NCI-H2107 treated with DMSO at 0.1 percent for 48 hours (cell line): ENCODE results near the gene CASQ2.

Experiments
- DNase-seq: peaks from one replicate; lab custom pipeline; 2025; ENCODE audit not compliant: unreplicated experiment; lab: John Stamatoyannopoulos, UW

Gene CASQ2

DNA sequence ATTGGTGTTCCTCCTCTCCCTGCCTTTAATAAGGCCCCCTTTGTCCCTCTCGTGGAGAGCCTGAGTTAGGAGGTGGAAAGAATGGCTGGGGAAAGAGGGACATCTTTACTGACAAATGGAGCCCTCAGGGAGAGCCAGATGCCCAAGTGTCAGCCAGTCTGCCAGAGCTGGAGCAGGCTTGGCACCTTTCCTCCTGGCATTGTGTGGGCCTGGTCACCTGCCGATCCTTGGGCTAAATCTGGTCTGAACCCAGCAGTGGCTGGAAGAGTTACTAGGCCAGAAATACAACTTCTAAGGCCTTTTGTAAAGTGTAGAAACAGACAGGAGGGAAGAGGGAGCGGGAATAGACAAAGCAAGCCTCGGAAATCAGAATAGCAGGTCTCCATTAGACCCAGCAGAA is 101.8 kb downstream of the CASQ2 start:
- no peak for DNase-seq

GRCh38 chr1:115666206-115666605 is 102.3 kb downstream of the CASQ2 start:
- no peak for DNase-seq

GRCh38 chr1:115665319-115666096 is 103.0 kb downstream of the CASQ2 start:
- peak; percentile 39 for DNase-seq

GRCh38 chr1:115661157-115661556 is 107.4 kb downstream of the CASQ2 start:
- no peak for DNase-seq

- DNase-seq: no peak
Observed at GRCh38 chr1:115660151-115660550, 108.4 kb downstream of the CASQ2 start.

DNA sequence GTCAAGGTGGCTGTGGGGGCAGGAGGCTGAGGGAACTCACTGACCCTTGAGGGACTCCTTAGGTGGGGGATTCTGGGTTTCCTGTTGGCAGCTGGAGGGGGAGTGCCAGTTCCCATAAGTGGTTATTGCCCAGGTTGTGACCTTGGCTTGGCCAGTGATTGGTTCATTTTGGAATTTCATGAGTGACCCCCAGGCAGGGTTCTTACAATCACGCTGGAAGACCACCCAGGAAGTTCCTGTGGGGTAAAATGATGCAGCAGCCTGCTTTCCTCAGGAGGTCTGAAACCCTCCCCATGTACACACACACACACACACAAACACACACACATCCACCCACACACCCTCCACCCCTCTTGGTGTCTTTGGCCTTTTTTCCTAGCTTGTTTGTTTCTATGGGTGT is 109.9 kb downstream of the CASQ2 start:
- no peak for DNase-seq

DNA sequence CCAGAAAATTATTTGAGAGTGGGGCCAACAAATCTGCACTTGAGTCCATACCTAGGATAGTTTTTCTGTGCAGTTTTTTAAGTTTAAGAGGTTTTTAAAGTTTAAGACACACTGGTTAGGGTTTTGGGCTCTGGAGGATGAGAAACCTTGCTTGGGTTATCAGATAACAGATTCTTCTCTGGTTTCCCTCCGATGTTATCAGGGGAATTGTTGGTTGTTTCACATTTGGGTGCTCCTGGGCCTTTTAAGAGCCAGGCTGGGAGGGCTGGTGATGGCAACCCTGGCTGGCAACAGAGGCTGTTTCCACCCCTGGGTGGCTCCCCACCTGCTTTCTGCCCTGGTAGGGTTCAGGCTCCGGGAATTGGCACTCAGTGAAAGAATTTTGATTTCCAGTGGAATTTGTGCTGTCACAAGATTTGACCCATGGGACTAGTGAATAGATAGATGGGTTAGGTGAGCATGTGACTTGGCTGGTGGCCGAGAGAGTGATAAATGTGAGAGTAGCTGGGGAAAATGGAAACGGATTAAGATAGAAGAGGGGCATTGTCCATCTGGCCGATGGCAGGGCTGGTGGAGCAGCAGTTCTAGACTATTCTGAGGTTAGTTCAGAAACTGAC is 111.9 kb downstream of the CASQ2 start:
- no peak for DNase-seq

- DNase-seq: no peak
Observed at GRCh38 chr1:115655916-115656315, 112.6 kb downstream of the CASQ2 start.

- DNase-seq: no peak
Observed at GRCh38 chr1:115655306-115655663, 113.2 kb downstream of the CASQ2 start.

- DNase-seq: no peak
Observed at GRCh38 chr1:115654663-115655305, 113.7 kb downstream of the CASQ2 start.

DNA sequence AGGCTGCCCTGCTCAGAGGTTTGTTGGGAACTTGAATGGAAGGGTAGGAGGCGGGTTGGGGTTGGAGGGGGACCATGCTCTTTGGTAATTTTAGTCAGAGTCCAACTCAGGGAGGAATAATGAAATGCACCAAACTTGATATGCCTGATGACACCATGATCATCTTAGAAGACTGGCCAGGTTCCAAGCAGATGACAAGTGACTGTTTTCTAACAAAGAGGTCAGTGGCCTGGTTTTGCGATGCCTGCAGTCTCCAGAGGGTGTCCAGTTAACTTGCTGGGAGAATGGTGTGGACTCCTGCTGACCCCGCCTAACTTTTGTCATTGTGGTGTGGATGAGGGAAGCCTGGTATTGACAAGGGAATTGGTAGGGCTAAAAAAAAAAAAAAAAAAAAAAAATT is 114.4 kb downstream of the CASQ2 start:
- no peak for DNase-seq

DNA sequence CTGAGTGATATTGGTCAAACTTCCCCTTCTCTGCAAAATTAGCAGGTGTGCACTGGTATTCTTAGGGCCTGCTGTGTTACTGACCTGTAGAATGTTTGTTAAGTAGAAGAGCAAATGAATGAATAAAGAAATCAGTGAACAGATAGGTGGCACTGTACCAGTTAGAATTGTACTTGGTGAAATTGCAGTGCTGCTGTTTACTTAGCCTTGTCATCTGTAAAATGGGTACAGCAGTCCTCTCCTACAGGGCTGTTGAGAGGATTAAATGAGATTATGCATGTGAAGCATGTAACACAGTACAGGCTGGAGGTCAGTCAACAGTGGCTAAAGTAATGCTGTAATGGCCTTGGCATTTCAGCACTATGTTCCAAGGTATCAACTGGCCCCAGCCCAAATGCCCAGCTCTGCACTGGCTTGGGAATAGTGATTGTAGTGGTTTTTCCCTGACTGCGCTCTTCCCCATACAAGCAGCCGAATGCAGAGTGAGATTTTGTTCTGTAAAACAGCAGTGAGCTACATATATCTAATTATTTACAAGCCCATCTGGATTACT is 116.2 kb downstream of the CASQ2 start:
- DNase-seq: no peak

DNA sequence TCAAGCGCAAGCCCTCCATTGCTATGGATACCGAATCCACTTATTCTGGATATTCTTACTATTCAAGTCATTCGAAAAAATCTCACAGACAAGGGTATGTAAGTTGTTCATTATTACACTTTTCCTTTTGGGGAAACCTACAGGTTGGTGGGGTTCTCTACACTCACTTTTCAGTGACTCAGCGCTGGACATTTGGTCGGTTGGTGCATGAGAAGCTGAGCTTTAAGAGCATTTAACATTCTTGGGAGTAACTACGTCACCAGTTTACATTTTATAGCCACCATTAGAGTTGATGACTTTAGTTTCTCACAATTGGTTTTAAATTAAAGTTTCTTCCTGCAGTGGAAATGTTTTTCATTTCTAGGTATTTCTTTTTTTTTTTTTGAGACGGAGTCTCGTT is 117.1 kb downstream of the CASQ2 start:
- DNase-seq: no peak

DNA sequence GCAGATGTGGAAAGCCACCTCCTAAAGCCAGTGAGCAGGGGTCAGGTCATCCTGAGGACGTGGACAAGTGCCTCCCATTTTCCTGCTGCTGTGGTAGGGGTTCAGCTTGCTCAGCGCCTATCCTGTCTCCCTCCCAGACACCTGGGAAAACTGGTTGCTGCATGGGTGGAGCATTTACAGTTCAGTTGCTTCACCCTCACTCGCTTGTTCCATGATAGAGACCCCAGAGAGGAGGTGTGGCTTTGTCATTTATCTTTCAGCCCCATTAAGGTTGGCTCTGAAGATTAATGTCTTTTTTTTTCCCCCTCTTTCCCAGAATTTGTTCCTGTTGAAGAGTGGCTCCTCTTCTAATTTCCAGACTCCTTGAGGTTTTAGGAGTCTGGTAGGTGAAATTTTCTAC is 117.6 kb downstream of the CASQ2 start:
- no peak for DNase-seq
